IMR-90 (cell line): Measurements from ENCODE around the gene PTPRO. TPM values are rescaled to one million over a fixed set of nuclear protein-coding genes. Genes with fewer than 3 reads are reported as not detected.

Source experiments
- ATAC-seq: fragments of 200-7000 bp; cut with Tn5 transposase; 2 replicates; pipeline ENCODE4 v1.9.1; 2020; ENCODE audit warnings: low read depth, mild to moderate bottlenecking, moderate library complexity
- BruUV-seq: library from RNA; stranded (reverse); fragments of 400-500 nt; replicated peaks from 2 replicates; lab custom pipeline; 2021; lab: Mats Ljungman, UMichigan
- CTCF ChIA-PET: fragments of 300-600 bp; formaldehyde crosslinking; extraction: SDS; loops from one replicate; lab custom pipeline; 2021; ENCODE audit warnings: antibody characterized with exemption; lab: Yijun Ruan, JAX
- POLR2A ChIA-PET: fragments of 300-600 bp; sonication (Branson Sonifier 250); formaldehyde crosslinking; loops from one replicate; lab custom pipeline; 2022; ENCODE audit warnings: antibody characterized with exemption; ENCODE audit not compliant: unreplicated experiment; lab: Charles Lee
- DNase-seq: peaks from one replicate; pipeline ENCODE4 v3.0.0; 2013
- H2AFZ ChIP-seq: replicated peaks from 2 replicates; pipeline ENCODE3; 2013; ENCODE audit warnings: low read length, mild to moderate bottlenecking; ENCODE audit not compliant: poor library complexity
- H2AK5ac ChIP-seq: 2 replicates; pipeline ENCODE4 v1.6.1; 2013; ENCODE audit warnings: low read depth, low read length, inconsistent platforms
- H2AK9ac ChIP-seq: replicated peaks from 2 replicates; pipeline ENCODE3; 2013; ENCODE audit warnings: mild to moderate bottlenecking, low read depth, low read length, moderate library complexity; ENCODE audit not compliant: poor library complexity
- H2BK120ac ChIP-seq: 2 replicates; pipeline ENCODE4 v1.6.1; 2013; ENCODE audit warnings: low read depth, low read length, inconsistent platforms
- H2BK15ac ChIP-seq: 3 replicates; pipeline ENCODE4 v1.6.1; 2013; ENCODE audit warnings: low read depth, low read length, inconsistent platforms
- H2BK20ac ChIP-seq: 2 replicates; pipeline ENCODE4 v1.6.1; 2013; ENCODE audit warnings: low read depth, mild to moderate bottlenecking, inconsistent platforms, low read length, moderate library complexity
- H2BK5ac ChIP-seq: 2 replicates; pipeline ENCODE4 v1.6.1; 2013; ENCODE audit warnings: mild to moderate bottlenecking, low read depth, low read length, inconsistent platforms; ENCODE audit not compliant: poor library complexity, severe bottlenecking
- H3K14ac ChIP-seq: replicated peaks from 2 replicates; pipeline ENCODE4 v1.6.1; 2013; ENCODE audit warnings: low read depth, low read length, inconsistent platforms
- H3K18ac ChIP-seq: 2 replicates; pipeline ENCODE4 v1.6.1; 2013; ENCODE audit warnings: low read depth, low read length, control low read depth
- H3K23ac ChIP-seq: 2 replicates; pipeline ENCODE4 v1.6.1; 2013; ENCODE audit warnings: low read depth, low read length, inconsistent platforms
- H3K27ac ChIP-seq: 2 replicates; pipeline ENCODE4 v1.5.1; 2013; ENCODE audit warnings: mild to moderate bottlenecking, control low read depth, low read length; ENCODE audit not compliant: insufficient read depth
- H3K27me3 ChIP-seq: 2 replicates; pipeline ENCODE4 v1.6.1; 2013; ENCODE audit warnings: low read length; ENCODE audit not compliant: control insufficient read depth, insufficient read depth
- H3K36me3 ChIP-seq: 2 replicates; pipeline ENCODE4 v1.6.1; 2013; ENCODE audit warnings: low read length, mixed read lengths; ENCODE audit not compliant: control insufficient read depth, insufficient read depth
- H3K4ac ChIP-seq: 2 replicates; pipeline ENCODE4 v1.6.1; 2013; ENCODE audit warnings: low read depth, low read length, inconsistent platforms
- H3K4me1 ChIP-seq: 2 replicates; pipeline ENCODE4 v1.6.1; 2013; ENCODE audit warnings: low read length, mixed read lengths; ENCODE audit not compliant: control insufficient read depth, insufficient read depth
- H3K4me2 ChIP-seq: 2 replicates; pipeline ENCODE4 v1.6.1; 2013; ENCODE audit warnings: low read depth, mild to moderate bottlenecking, control low read depth, low read length, moderate library complexity
- H3K4me3 ChIP-seq: 2 replicates; pipeline ENCODE4 v1.5.1; 2013; ENCODE audit warnings: low read depth, mild to moderate bottlenecking, control low read depth, low read length, moderate library complexity; ENCODE audit not compliant: insufficient read depth
- H3K56ac ChIP-seq: 2 replicates; pipeline ENCODE4 v1.6.1; 2013; ENCODE audit warnings: low read length, inconsistent platforms; ENCODE audit not compliant: insufficient read depth; ENCODE audit errors: extremely low read depth
- H3K79me1 ChIP-seq, 2 experiments: 2 replicates each; pipeline ENCODE4 v1.6.1; 2013; ENCODE audit warnings: low read length in 2 of 2, inconsistent platforms in 1 of 2, low read depth in 1 of 2
- H3K9ac ChIP-seq: 2 replicates; pipeline ENCODE4 v1.6.1; 2013; ENCODE audit warnings: low read depth, low read length, control low read depth
- H3K9me1 ChIP-seq: 2 replicates; pipeline ENCODE4 v1.6.1; 2013; ENCODE audit warnings: low read length, inconsistent platforms; ENCODE audit not compliant: insufficient read depth
- H3K9me3 ChIP-seq: 2 replicates; pipeline ENCODE4 v1.6.1; 2013; ENCODE audit warnings: low read length; ENCODE audit not compliant: control insufficient read depth, insufficient read depth
- H4K20me1 ChIP-seq: 2 replicates; pipeline ENCODE4 v1.6.1; 2013; ENCODE audit warnings: low read length, inconsistent platforms; ENCODE audit not compliant: insufficient read depth
- H4K5ac ChIP-seq: 2 replicates; pipeline ENCODE4 v1.6.1; 2013; ENCODE audit warnings: mild to moderate bottlenecking, low read depth, low read length, control low read depth
- H4K8ac ChIP-seq, 2 experiments: 2 replicates each; pipeline ENCODE4 v1.6.1; 2013; ENCODE audit warnings: low read depth in 2 of 2, low read length in 2 of 2, control low read depth in 1 of 2, inconsistent platforms in 1 of 2
- H4K91ac ChIP-seq: 2 replicates; pipeline ENCODE4 v1.6.1; 2013; ENCODE audit warnings: low read depth, low read length, inconsistent platforms; ENCODE audit not compliant: insufficient read depth
- CEBPB ChIP-seq: IDR thresholded peaks from 2 replicates; pipeline ENCODE4 v1.6.1; 2012; ENCODE audit warnings: low read depth, low read length, improper control_type of control experiment
- RCOR1 ChIP-seq: IDR thresholded peaks from 2 replicates; pipeline ENCODE4 v1.6.1; 2012; ENCODE audit warnings: mild to moderate bottlenecking, low read length, improper control_type of control experiment; ENCODE audit not compliant: insufficient replicate concordance
- RFX5 ChIP-seq: IDR thresholded peaks from 2 replicates; pipeline ENCODE4 v1.8.0; 2012; ENCODE audit warnings: low read depth, mild to moderate bottlenecking, low read length, moderate library complexity
- WGBS, 2 experiments: methylation state at CpG; one replicate each; pipeline versions ENCODE4 v1.1.5 to v1.1.7; 2013; ENCODE audit warnings: missing lambda C conversion rate in 2 of 2; ENCODE audit not compliant: insufficient read length in 1 of 2; ENCODE audit errors: extremely low coverage in 2 of 2; 5-methylcytosine and 5-hydroxymethylcytosine counted together
- dilution Hi-C: fragments of 300-500 bp; cut with HindIII; formaldehyde crosslinking; loops from one replicate; pipeline ENCODE4 v1.14.3; 2018; ENCODE audit warnings: low sequenced_read_pairs; ENCODE audit not compliant: unreplicated experiment
- in situ Hi-C: fragments of 300-500 bp; cut with MboI; formaldehyde crosslinking; loops from 3 replicates; pipeline ENCODE4 v1.14.3; 2019; ENCODE audit warnings: low sequenced_read_pairs, inconsistent platforms, mixed read lengths
- intact Hi-C: fragments of 100-400 bp; cut with micrococcal nuclease; formaldehyde crosslinking; loops from 2 replicates; pipeline ENCODE4 v1.10.0; 2022
- polyA plus RNA-seq, 3 experiments: library from polyadenylated mRNA; depleted of rRNA; stranded (reverse); fragments of >200 nt; gene quantifications; 2 replicates each; pipeline ENCODE4 v1.2.3, GENCODE V29; 2012; ENCODE audit warnings: low replicate concordance in 1 of 3
- total RNA-seq: library from RNA; depleted of rRNA; stranded (reverse); fragments of >200 nt; gene quantifications from 2 replicates; pipeline ENCODE4 v1.2.3, GENCODE V29; 2012

PTPRO gene
- total and polyA plus RNA-seq, 2 of the 4 experiments (the other 2 are of a cell fraction), result 0.03 to 0.18 TPM

DNA sequence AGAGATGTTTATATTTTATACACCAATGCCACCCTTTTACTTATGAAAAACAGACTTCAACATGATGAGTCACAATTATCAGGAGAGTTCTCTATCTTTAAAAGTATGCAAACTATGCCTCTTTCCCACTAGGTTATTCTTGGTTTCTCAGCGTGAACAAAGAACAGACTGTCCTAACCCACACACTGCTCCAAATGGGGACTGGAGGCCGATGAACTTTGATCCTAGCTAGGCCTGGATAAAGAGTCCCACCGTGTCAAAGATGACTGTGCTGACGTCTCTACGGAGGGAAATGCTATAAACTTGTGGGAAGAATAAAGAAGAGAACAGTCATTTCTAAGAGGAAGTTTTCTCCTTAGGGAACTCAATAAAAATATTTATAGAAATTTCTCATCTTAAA lies 306.8 kb downstream of the PTPRO start (continued):
- no peak for TF ChIP-seq RFX5

DNA sequence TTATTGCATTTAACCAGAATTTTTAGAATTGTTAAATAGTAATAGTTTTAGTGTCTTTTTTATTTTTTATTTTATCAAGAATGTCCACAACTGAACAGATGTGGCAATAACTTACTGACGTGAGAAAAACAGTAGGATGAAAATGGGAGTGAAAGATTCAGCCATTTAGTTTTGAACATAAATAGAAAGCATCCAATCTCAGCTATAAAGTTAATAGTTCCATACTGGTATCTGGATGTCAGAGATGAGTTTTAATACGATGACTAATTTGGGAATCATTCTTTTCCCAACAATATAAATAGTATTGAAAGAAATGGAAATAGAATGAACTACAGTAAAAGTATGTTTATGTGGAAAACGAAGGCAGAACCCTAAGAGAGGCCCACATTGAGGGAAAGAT lies 307.5 kb downstream of the PTPRO start:
- dilution Hi-C loops (no loop called here), intact Hi-C loops (loop anchor here (2.0 kb wide), 1 partner anchor 159 kb away; the partner anchor contains the start of gene EPS8), in situ Hi-C loops (no loop called here)
- Histone ChIP-seq H3K14ac (peak overlapping the region; percentile 81), H3K56ac (peak overlapping the region; percentile 54; the same call in 1 of the 2 replicates), H3K27ac (peak overlapping the region; percentile 96; the same call in 1 of the 2 replicates), H3K4me3 (no peak overlapping the region), H4K8ac (peak overlapping the region; percentile 38 to 62; a peak in 3 of 4 replicates), H2AK5ac (0 out of 2 replicates have a peak overlapping the region, but pooled peaks have one; percentile 63), H3K36me3 (peaks cover 4% of the 10 kb centered on the region), H2BK20ac (peak overlapping the region; percentile 78; the same call in 1 of the 2 replicates), H2BK5ac (peak overlapping the region; percentile 100), H4K20me1 (no peaks in the 10 kb centered on the region), H3K4ac (peak overlapping the region; percentile 78; the same call in 1 of the 2 replicates), H3K9ac (no peak overlapping the region), H3K9me1 (peaks cover 10% of the 10 kb centered on the region), H3K18ac (peak overlapping the region; percentile 92; the same call in 1 of the 2 replicates), H4K5ac (peak overlapping the region; percentile 77; the same call in 1 of the 2 replicates), H3K4me2 (peak overlapping the region; percentile 80; the same call in 1 of the 2 replicates), H3K4me1 (peaks cover 15% of the 10 kb centered on the region), H2BK120ac (peak overlapping the region; percentile 92), H2BK15ac (peak overlapping the region; percentile 73; the same call in 1 of the 3 replicates), H4K91ac (peak overlapping the region; percentile 53; the same call in 1 of the 2 replicates), H2AFZ (no peak overlapping the region), H3K23ac (peak overlapping the region; percentile 78; the same call in 1 of the 2 replicates), H3K27me3 (no peaks in the 10 kb centered on the region), H2AK9ac (no peak overlapping the region), H3K9me3 (no peaks in the 10 kb centered on the region), H3K79me1 (peaks cover 6 to 25% of the 10 kb centered on the region in 2 experiments; a peak in 3 of 4 replicates)
- TF ChIP-seq CEBPB (peak; percentile 55; the same call in 1 of the 2 replicates), RCOR1 (no peak)
- ATAC-seq, result no peak
- ChIA-PET POLR2A (no interaction called here), CTCF (interaction anchor here (0.9 to 1.2 kb wide), 2 partner anchors 27 to 143 kb away, joined by 3 to 4 read pairs; no protein-coding TSS in a partner anchor)
- DNase-seq, result peak; percentile 69
- no CpG with 5 or more reads among the region's 3 CpGs for WGBS, 2 experiments
- no TSS peak for BruUV-seq
